K562 (cell line): ENCODE results near the gene CELSR1. TPM values are rescaled to one million over a fixed set of nuclear protein-coding genes. Genes with fewer than 3 reads are reported as not detected.

ENCODE experiments used
- ATAC-seq: fragments of 200-7000 bp; cut with Tn5 transposase; 3 replicates; pipeline ENCODE4 v1.9.1; 2020; ENCODE audit warnings: moderate library complexity
- BruUV-seq: library from RNA; stranded (reverse); fragments of 400-500 nt; replicated peaks from 2 replicates; lab custom pipeline; 2021; lab: Mats Ljungman, UMichigan
- CTCF ChIA-PET: fragments of 300-600 bp; formaldehyde crosslinking; extraction: SDS; loops from one replicate; lab custom pipeline; 2021; ENCODE audit warnings: low intra/inter-chr PET ratio; lab: Yijun Ruan, JAX
- POLR2A ChIA-PET: fragments of 300-600, 350-650 bp; sonication (Branson Sonifier 250); formaldehyde crosslinking; extraction: SDS; loops from one replicate; lab custom pipeline; 2021; ENCODE audit warnings: antibody characterized with exemption, inconsistent platforms; lab: Yijun Ruan, JAX
- DNase-seq, 4 experiments: peaks; one replicate each; pipeline versions ENCODE4 v3.0.0 to v3.0.0-alpha.2; 2011 to 2018; ENCODE audit warnings: low spot score in 3 of 4, mixed read lengths in 3 of 4; ENCODE audit errors: extremely low read depth in 1 of 4
- FAIRE-seq: peaks from 2 replicates; lab custom pipeline; 2011; peaks lifted over from hg19 to GRCh38; lab: Jason Lieb, UNC
- H2AFZ ChIP-seq: 2 replicates; pipeline ENCODE4 v1.6.0; 2011; ENCODE audit warnings: low read depth, low read length, control low read depth, inconsistent platforms
- H3K27ac ChIP-seq: fragments of 200-600 bp; 3 replicates; pipeline ENCODE4 v1.8.0; 2011; ENCODE audit warnings: low read depth, mild to moderate bottlenecking, control low read depth, inconsistent platforms, low read length, moderate library complexity, mixed read lengths; ENCODE audit errors: extremely low read depth
- H3K27me3 ChIP-seq, 2 experiments: fragments of 300-600 bp in 1 of 2; 2 replicates in 1 of 2; 3 replicates in 1 of 2; pipeline versions ENCODE4 v1.6.0 to v1.8.0; 2011; ENCODE audit warnings: inconsistent platforms in 2 of 2, low read length in 2 of 2, mild to moderate bottlenecking in 1 of 2, mixed read lengths in 1 of 2, moderate library complexity in 1 of 2; ENCODE audit not compliant: control insufficient read depth in 2 of 2, insufficient read depth in 2 of 2
- H3K36me3 ChIP-seq: fragments of 300-600 bp; 3 replicates; pipeline ENCODE4 v1.8.0; 2011; ENCODE audit warnings: mild to moderate bottlenecking, low read length, inconsistent platforms; ENCODE audit not compliant: control insufficient read depth, insufficient read depth
- H3K4me1 ChIP-seq, 2 experiments: fragments of 200-600 bp in 1 of 2; replicated peaks in 1 of 2; 2 replicates in 1 of 2; 3 replicates in 1 of 2; pipeline versions ENCODE4 v1.5.1 to v1.8.0; 2011; ENCODE audit warnings: inconsistent platforms in 2 of 2, low read length in 2 of 2, mild to moderate bottlenecking in 1 of 2, mixed read lengths in 1 of 2, moderate library complexity in 1 of 2; ENCODE audit not compliant: control insufficient read depth in 2 of 2, insufficient read depth in 2 of 2
- H3K4me2 ChIP-seq: 2 replicates; pipeline ENCODE4 v1.6.1; 2011; ENCODE audit warnings: low read length, control low read depth, inconsistent platforms, mixed read lengths; ENCODE audit not compliant: insufficient read depth
- H3K4me3 ChIP-seq: fragments of 200-600 bp; sonication (generic), shearing (Covaris generic); 2 replicates; pipeline ENCODE4 v1.5.1; 2016; ENCODE audit warnings: control low read depth, inconsistent platforms
- H3K79me2 ChIP-seq: fragments of 200-600 bp; 3 replicates; pipeline ENCODE4 v1.8.0; 2011; ENCODE audit warnings: low read length, inconsistent platforms; ENCODE audit not compliant: control insufficient read depth, insufficient read depth
- H3K9ac ChIP-seq, 2 experiments: 2 replicates each; pipeline versions ENCODE4 v1.6.0 to v1.6.1; 2011; ENCODE audit warnings: low read depth in 2 of 2, low read length in 2 of 2, control low read depth in 1 of 2, inconsistent platforms in 1 of 2, mild to moderate bottlenecking in 1 of 2, mixed read lengths in 1 of 2; ENCODE audit not compliant: insufficient read depth in 1 of 2
- H3K9me1 ChIP-seq: one replicate; pipeline ENCODE4 v1.6.0; 2011; ENCODE audit warnings: inconsistent platforms, mild to moderate bottlenecking, low read length, moderate library complexity; ENCODE audit not compliant: control insufficient read depth, insufficient read depth
- H3K9me3 ChIP-seq: replicated peaks from 2 replicates; pipeline ENCODE4 v1.5.1; 2011; ENCODE audit warnings: low read depth, low read length, inconsistent platforms; ENCODE audit not compliant: control insufficient read depth, insufficient read depth
- H4K20me1 ChIP-seq: replicated peaks from 2 replicates; pipeline ENCODE4 v1.6.1; 2011; ENCODE audit warnings: low read length, inconsistent platforms, mixed read lengths; ENCODE audit not compliant: control insufficient read depth, insufficient read depth
- ERF ChIP-seq: fragments of 450-650 bp; formaldehyde crosslinking; IDR thresholded peaks from 2 replicates; pipeline ENCODE4 v1.4.0; 2020; ENCODE audit warnings: mild to moderate bottlenecking, mixed read lengths
- HDAC1 ChIP-seq, 2 experiments: fragments of 450-650 bp; IDR thresholded peaks; 2 replicates each; pipeline ENCODE4 v1.6.1; 2016 to 2017; ENCODE audit warnings: inconsistent platforms in 1 of 2, mild to moderate bottlenecking in 1 of 2, moderate library complexity in 1 of 2
- HMBOX1 ChIP-seq: sonication (generic); IDR thresholded peaks from 2 replicates; pipeline ENCODE4 v1.6.1; 2016
- MECOM ChIP-seq: fragments of 250-450 bp; sonication (Bioruptor Pico); IDR thresholded peaks from 2 replicates; pipeline ENCODE4 v1.8.0; 2022; ENCODE audit warnings: inconsistent platforms
- NCOA6 ChIP-seq: fragments of 450-650 bp; IDR thresholded peaks from 2 replicates; pipeline ENCODE4 v1.6.1; 2017; ENCODE audit warnings: mild to moderate bottlenecking
- NUFIP1 ChIP-seq: fragments of 450-650 bp; IDR thresholded peaks from 2 replicates; pipeline ENCODE4 v1.6.1; 2018; ENCODE audit not compliant: partially characterized antibody
- POLR2AphosphoS5 ChIP-seq: IDR thresholded peaks from 2 replicates; pipeline ENCODE4 v1.6.1; 2011; ENCODE audit warnings: mild to moderate bottlenecking, low read depth, low read length, moderate library complexity; ENCODE audit not compliant: control insufficient read depth, insufficient read depth
- POLR3G ChIP-seq: IDR thresholded peaks from 2 replicates; pipeline ENCODE4 v1.6.1; 2011; ENCODE audit not compliant: insufficient read length, insufficient replicate concordance; ENCODE audit errors: extremely low read depth
- PRPF4 ChIP-seq: fragments of 200-400 bp; formaldehyde crosslinking; IDR thresholded peaks from one replicate; pipeline ENCODE4 v1.6.1; 2017; ENCODE audit warnings: low read length, low read depth, mild to moderate bottlenecking; ENCODE audit not compliant: insufficient read depth, poor library complexity, severe bottlenecking
- SIX5 ChIP-seq, 2 experiments: IDR thresholded peaks; 2 replicates each; pipeline ENCODE4 v1.6.1; 2011; ENCODE audit warnings: low read length in 2 of 2, borderline replicate concordance in 1 of 2, low read depth in 1 of 2, mild to moderate bottlenecking in 1 of 2, moderate library complexity in 1 of 2; ENCODE audit not compliant: insufficient read depth in 1 of 2
- ZFPM2 ChIP-seq: fragments of 250-450 bp; sonication (Bioruptor Pico); IDR thresholded peaks from 2 replicates; pipeline ENCODE4 v1.5.1; 2022; ENCODE audit warnings: mild to moderate bottlenecking
- ZNF551 ChIP-seq: fragments of 250-450 bp; sonication (Bioruptor Pico); IDR thresholded peaks from 2 replicates; pipeline ENCODE4 v1.5.0; 2021; ENCODE audit warnings: mild to moderate bottlenecking, moderate library complexity
- ZNF668 ChIP-seq: fragments of 250-450 bp; sonication (Bioruptor Pico); IDR thresholded peaks from 2 replicates; pipeline ENCODE4 v1.8.0; 2022; ENCODE audit warnings: mild to moderate bottlenecking, inconsistent platforms
- WGBS: fragments of 100-300 bp; shearing (Covaris generic); methylation state at CpG from one replicate; pipeline ENCODE4 v1.1.6; 2016; ENCODE audit warnings: low coverage, mixed read lengths; ENCODE audit not compliant: insufficient coverage; ENCODE audit errors: missing lambda C conversion rate; 5-methylcytosine and 5-hydroxymethylcytosine counted together
- in situ Hi-C: fragments of 300-500 bp; cut with MboI; formaldehyde crosslinking; loops from 4 replicates; pipeline ENCODE4 v1.15.0; 2018; ENCODE audit warnings: inconsistent platforms, mixed read lengths
- intact Hi-C: fragments of 100-400 bp; cut with micrococcal nuclease; formaldehyde crosslinking; loops from 2 replicates; pipeline ENCODE4 v1.14.2; 2022
- polyA plus RNA-seq, 8 experiments: library from polyadenylated mRNA; depleted of rRNA in 4 of 8; stranded (reverse) in 5 of 8; unstranded in 3 of 8; fragments of >200 nt; fragmentation: Nextera tagmentation in 2 of 8; fragmentation: Illumina TruSeq in 1 of 8; extraction: Ambion mirVana in 2 of 8; extraction: Trizol in 1 of 8; gene quantifications; 2 replicates each; pipeline versions ENCODE4 v1.2.1 to v1.2.3, GENCODE V29; 2011 to 2014; ENCODE audit warnings: inconsistent platforms in 1 of 8, missing spikeins in 1 of 8
- total RNA-seq, 7 experiments: library from RNA; depleted of rRNA in 6 of 7; stranded (reverse); fragments of >200 nt in 6 of 7; fragmentation: Illumina TruSeq in 2 of 7; extraction: Trizol in 2 of 7; gene quantifications; 2 replicates each; pipeline versions ENCODE4 v1.2.1 to v1.2.3, GENCODE V29; 2011 to 2021; ENCODE audit warnings: low replicate concordance in 1 of 7
- TF ChIP-seq, protein P1 (sequence below): fragments of 250-450 bp; sonication (Bioruptor Pico); IDR thresholded peaks from 2 replicates; pipeline ENCODE4 v1.9.0; 2021; ENCODE audit warnings: mild to moderate bottlenecking
- TF ChIP-seq, protein P2 (sequence below): fragments of 250-450 bp; sonication (Bioruptor Pico); IDR thresholded peaks from 2 replicates; pipeline ENCODE4 v1.8.0; 2022; ENCODE audit warnings: moderate library complexity, mild to moderate bottlenecking, inconsistent platforms

Gene CELSR1
- total and polyA plus RNA-seq, 9 of the 15 experiments (the other 6 are each of a cell fraction or from before 2014, with no cell fraction given) = under 0.01 to 0.09 TPM; not detected in 7

DNA sequence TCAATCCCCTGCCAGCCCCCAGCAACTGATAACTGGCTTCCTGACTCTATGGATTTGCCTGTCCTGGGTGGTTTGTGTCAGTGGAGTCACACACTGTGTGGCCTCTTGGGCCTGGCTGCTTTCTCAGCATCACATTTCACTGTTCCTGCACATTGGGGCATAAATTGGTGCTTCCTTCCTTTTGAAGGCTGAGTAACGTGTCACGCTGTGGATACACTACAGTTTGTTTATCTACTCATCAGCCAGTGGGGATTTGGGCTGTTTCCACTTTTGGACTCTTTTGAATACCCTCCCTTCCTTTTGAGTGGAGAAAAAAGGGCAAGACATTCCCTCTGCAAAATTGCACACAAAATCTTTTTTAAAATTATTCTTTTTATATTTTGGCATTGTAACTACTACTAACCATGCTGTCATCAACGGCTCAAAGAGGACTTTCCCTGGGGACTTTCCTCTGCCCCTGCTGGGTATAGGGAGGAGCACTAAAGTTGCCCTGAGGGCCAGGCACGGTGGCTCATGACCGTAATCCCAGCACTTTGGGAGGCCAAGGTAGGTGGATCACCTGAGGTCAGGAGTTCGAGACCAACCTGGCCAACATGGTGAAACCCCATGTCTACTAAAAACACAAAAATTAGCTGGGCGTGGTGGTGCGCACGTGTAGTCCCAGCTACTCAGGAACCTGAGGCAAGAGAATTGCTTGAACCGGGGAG lies 7.8 kb upstream of the CELSR1 start:
- no peaks in the 10 kb centered on the region for H3K36me3 ChIP-seq
- POLR2A ChIA-PET = no interaction called here
- whole genome bisulfite sequencing = 5% methylated on average over 10 of the region's 10 CpGs
- in situ Hi-C loops (loop anchor here (10.0 kb wide), 1 partner anchor 420 kb away; no protein-coding TSS in a partner anchor), intact Hi-C loops (no loop called here)
- H3K4me2 ChIP-seq = no peak overlapping the region
- no peaks in the 10 kb centered on the region for H3K79me2 ChIP-seq
- no peak overlapping the region for H2AFZ ChIP-seq
- DNase-seq (no peak), ATAC-seq (no peak), FAIRE-seq (no peak)
- no peaks in the 10 kb centered on the region for H4K20me1 ChIP-seq
- no peaks in the 10 kb centered on the region for H3K9me1 ChIP-seq
- no peak overlapping the region for H3K9ac ChIP-seq
- no TSS peak for BruUV-seq
- TF ChIP-seq, protein P1, sequence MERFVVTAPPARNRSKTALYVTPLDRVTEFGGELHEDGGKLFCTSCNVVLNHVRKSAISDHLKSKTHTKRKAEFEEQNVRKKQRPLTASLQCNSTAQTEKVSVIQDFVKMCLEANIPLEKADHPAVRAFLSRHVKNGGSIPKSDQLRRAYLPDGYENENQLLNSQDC = no peak
- TF ChIP-seq HMBOX1 (no peak), POLR3G (no peak), ZNF668 (no peak), POLR2AphosphoS5 (no peak), PRPF4 (no peak), NCOA6 (no peak), ZNF551 (CRISPR knock-in tag) (no peak), HDAC1 (IDR thresholded peaks at IDR 0.05) (no peak), SIX5 (IDR thresholded peaks at IDR 0.05; ENCODE audit: borderline replicate concordance in 1 of 2, insufficient read depth in 1 of 2, low read depth in 1 of 2, low read length in 2 of 2) (no peak), ERF (no peak), NUFIP1 (no peak), MECOM (CRISPR knock-in tag) (no peak), ZFPM2 (CRISPR knock-in tag) (no peak)
- TF ChIP-seq, protein P2, sequence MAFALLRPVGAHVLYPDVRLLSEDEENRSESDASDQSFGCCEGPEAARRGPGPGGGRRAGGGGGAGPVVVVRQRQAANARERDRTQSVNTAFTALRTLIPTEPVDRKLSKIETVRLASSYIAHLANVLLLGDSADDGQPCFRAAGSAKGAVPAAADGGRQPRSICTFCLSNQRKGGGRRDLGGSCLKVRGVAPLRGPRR = no peak
- CTCF ChIA-PET = interaction anchor here (0.7 kb wide), 1 partner anchor 191 kb away, joined by 3 read pairs; no protein-coding TSS in a partner anchor
- H3K4me3 ChIP-seq = no peak overlapping the region
- no peak overlapping the region for H3K27ac ChIP-seq
- H3K4me1 ChIP-seq = peaks cover 0 to 5% of the 10 kb centered on the region in 2 experiments; a peak in 2 of 5 replicates
- peaks cover 3 to 42% of the 10 kb centered on the region in 2 experiments; a peak in 3 of 5 replicates for H3K27me3 ChIP-seq
- H3K9me3 ChIP-seq = no peaks in the 10 kb centered on the region
